ENCODE measurements around the gene PIKFYVE. TPM values are rescaled to one million over a fixed set of nuclear protein-coding genes. Genes with fewer than 3 reads are reported as not detected.
"Not testable (repeated sequence)": the region's sequence is repeated elsewhere in the genome, so short reads cannot be mapped to it uniquely, and the experiment has no call there.

The PIKFYVE gene
- total RNA-seq, 1 donor: 57.9 TPM

DNA sequence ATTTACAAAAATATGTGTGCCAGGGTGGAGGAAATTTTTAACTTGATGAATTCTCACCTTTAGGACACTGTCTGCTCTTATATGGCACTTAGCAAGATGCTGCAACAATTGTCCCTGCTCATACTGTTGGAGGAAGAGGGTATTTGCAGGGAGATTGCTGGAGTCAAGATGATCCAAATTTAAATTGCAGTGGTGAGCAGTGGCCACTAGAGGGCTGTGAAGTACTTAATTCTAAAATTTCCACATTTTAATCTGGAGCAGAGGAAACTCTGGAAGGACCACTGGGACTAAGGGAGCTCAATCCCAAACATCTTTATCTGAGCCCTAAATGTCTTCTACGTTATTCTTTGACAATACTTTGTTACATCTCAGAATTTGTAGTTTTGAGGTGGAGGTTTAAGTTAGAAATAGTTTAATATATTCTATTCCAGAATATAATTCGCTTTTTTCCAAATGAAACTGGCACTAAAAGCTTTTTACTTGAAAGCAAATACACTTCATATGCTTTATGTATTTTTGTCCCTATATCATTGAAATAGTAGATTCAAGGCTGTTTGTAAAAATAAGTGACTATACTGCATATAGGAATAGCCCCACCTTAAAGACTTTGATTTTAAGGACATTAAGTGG is 107.5 kb downstream of the PIKFYVE start:
- Histone ChIP-seq H3K4me2 (ENCODE audit: insufficient read depth, low read length) (no peak overlapping the region), H4K20me1 (ENCODE audit: insufficient read depth, low read length) (no peaks in the 10 kb centered on the region), H3K4me3 (ENCODE audit: insufficient read depth, low read length) (no peak overlapping the region), H3K79me2 (ENCODE audit: insufficient read depth, low read length) (no peaks in the 10 kb centered on the region), H3K4me1 (ENCODE audit: insufficient read depth, low read length) (peaks cover 20% of the 10 kb centered on the region), H3K9me3 (ENCODE audit: low read depth, low read length) (no peaks in the 10 kb centered on the region), H3K27me3 (ENCODE audit: insufficient read depth, low read length) (peaks cover 7% of the 10 kb centered on the region), H2AFZ (ENCODE audit: low read length) (no peak overlapping the region), H3K36me3 (ENCODE audit: insufficient read depth, low read length) (no peaks in the 10 kb centered on the region), H3K27ac (ENCODE audit: low read depth, low read length) (no peak overlapping the region)
- TF ChIP-seq, protein P1, sequence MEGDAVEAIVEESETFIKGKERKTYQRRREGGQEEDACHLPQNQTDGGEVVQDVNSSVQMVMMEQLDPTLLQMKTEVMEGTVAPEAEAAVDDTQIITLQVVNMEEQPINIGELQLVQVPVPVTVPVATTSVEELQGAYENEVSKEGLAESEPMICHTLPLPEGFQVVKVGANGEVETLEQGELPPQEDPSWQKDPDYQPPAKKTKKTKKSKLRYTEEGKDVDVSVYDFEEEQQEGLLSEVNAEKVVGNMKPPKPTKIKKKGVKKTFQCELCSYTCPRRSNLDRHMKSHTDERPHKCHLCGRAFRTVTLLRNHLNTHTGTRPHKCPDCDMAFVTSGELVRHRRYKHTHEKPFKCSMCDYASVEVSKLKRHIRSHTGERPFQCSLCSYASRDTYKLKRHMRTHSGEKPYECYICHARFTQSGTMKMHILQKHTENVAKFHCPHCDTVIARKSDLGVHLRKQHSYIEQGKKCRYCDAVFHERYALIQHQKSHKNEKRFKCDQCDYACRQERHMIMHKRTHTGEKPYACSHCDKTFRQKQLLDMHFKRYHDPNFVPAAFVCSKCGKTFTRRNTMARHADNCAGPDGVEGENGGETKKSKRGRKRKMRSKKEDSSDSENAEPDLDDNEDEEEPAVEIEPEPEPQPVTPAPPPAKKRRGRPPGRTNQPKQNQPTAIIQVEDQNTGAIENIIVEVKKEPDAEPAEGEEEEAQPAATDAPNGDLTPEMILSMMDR (IDR thresholded peaks at IDR 0.05; ENCODE audit: extremely low read depth, low read depth, low read length): peak; percentile 93
- DNase-seq (ENCODE audit: insufficient read length, low spot score, missing footprints): peak; percentile 91

DNA sequence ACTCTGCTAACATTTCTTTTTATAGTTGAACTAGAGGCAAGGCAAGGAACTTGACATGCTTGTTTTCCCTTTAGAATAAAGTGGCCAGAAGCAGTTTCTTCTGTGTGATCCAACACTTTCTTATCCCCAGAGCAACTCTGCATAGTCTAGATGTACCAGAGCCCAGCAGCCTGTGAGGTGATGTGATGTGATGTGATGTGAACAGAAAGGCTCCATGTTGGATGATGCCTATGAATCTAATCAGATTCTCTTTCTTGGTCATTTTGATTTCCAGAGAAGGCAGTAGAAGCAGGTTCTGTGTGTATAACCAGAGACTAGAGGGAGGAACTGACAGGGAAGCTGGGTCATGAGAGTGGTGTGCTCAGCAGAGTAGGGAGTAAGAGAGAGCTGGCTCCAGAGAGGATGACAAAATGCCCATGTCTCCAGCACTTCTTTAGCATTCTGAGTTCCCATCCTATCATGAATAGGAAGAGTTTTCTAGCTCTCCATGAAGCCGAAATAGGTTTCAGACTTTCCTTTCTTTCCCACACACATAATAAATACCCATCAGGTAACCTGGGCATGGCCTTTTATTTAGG is 109.5 kb downstream of the PIKFYVE start:
- Histone ChIP-seq H3K9me3 (ENCODE audit: low read depth, low read length) (no peaks in the 10 kb centered on the region), H3K4me3 (ENCODE audit: insufficient read depth, low read length) (no peak overlapping the region), H3K27ac (ENCODE audit: low read depth, low read length) (no peak overlapping the region), H3K79me2 (ENCODE audit: insufficient read depth, low read length) (no peaks in the 10 kb centered on the region), H3K4me2 (ENCODE audit: insufficient read depth, low read length) (no peak overlapping the region), H4K20me1 (ENCODE audit: insufficient read depth, low read length) (no peaks in the 10 kb centered on the region), H3K4me1 (ENCODE audit: insufficient read depth, low read length) (peaks cover 7% of the 10 kb centered on the region), H3K36me3 (ENCODE audit: insufficient read depth, low read length) (no peaks in the 10 kb centered on the region), H3K27me3 (ENCODE audit: insufficient read depth, low read length) (peaks cover 7% of the 10 kb centered on the region), H2AFZ (ENCODE audit: low read length) (no peak overlapping the region)
- DNase-seq (ENCODE audit: insufficient read length, low spot score, missing footprints): no peak
- TF ChIP-seq, protein P1 (IDR thresholded peaks at IDR 0.05; ENCODE audit: extremely low read depth, low read depth, low read length): no peak

- H3K27me3 ChIP-seq (ENCODE audit: insufficient read depth, low read length); H2AFZ ChIP-seq (ENCODE audit: low read length); H3K9me3 ChIP-seq (ENCODE audit: low read depth, low read length); H3K4me1 ChIP-seq (ENCODE audit: insufficient read depth, low read length); H4K20me1 ChIP-seq (ENCODE audit: insufficient read depth, low read length); H3K4me3 ChIP-seq (ENCODE audit: insufficient read depth, low read length); H3K79me2 ChIP-seq (ENCODE audit: insufficient read depth, low read length); DNase-seq (ENCODE audit: insufficient read length, low spot score, missing footprints); H3K4me2 ChIP-seq (ENCODE audit: insufficient read depth, low read length); H3K36me3 ChIP-seq (ENCODE audit: insufficient read depth, low read length); H3K27ac ChIP-seq (ENCODE audit: low read depth, low read length): not testable (repeated sequence)
Measured at GRCh38 chr2:208377344-208377860, 111.3 kb downstream of the PIKFYVE start.

DNA sequence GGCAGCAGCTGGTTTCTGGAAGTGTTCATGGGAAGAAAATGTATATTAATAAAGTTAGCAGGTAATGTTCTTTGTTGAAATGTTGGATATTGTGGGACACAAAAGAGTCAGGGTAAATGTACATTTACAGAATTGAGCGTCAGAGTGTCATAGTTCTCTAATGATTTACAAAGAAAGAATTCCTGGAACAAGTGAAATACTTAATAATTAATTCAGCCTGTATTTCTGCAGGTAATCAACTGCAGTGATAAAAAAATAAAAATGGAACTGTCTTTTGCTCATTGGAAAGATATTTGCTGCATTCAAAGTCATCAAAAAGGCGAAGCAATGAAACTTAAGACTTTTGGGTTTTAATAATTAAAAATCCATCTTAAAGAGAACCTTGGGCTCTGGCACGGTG is 113.1 kb downstream of the PIKFYVE start:
- Histone ChIP-seq H3K36me3 (ENCODE audit: insufficient read depth, low read length) (no peaks in the 10 kb centered on the region), H3K27me3 (ENCODE audit: insufficient read depth, low read length) (peaks cover 12% of the 10 kb centered on the region), H2AFZ (ENCODE audit: low read length) (no peak overlapping the region), H3K27ac (ENCODE audit: low read depth, low read length) (no peak overlapping the region), H4K20me1 (ENCODE audit: insufficient read depth, low read length) (no peaks in the 10 kb centered on the region), H3K79me2 (ENCODE audit: insufficient read depth, low read length) (no peaks in the 10 kb centered on the region), H3K4me3 (ENCODE audit: insufficient read depth, low read length) (no peak overlapping the region), H3K4me1 (ENCODE audit: insufficient read depth, low read length) (no peaks in the 10 kb centered on the region), H3K4me2 (ENCODE audit: insufficient read depth, low read length) (no peak overlapping the region), H3K9me3 (ENCODE audit: low read depth, low read length) (no peaks in the 10 kb centered on the region)
- TF ChIP-seq, protein P1 (IDR thresholded peaks at IDR 0.05; ENCODE audit: extremely low read depth, low read depth, low read length): no peak
- DNase-seq (ENCODE audit: insufficient read length, low spot score, missing footprints): no peak
